DND-41 (cell line): Measurements from ENCODE around the gene HBA2.
A peak's percentile ranks its signal among the peaks of the same experiment; 100 is the strongest.

ENCODE experiments used
- ATAC-seq: fragments of 200-7000 bp; cut with Tn5 transposase; 3 replicates; pipeline ENCODE4 v1.9.1; 2021; ENCODE audit warnings: low read depth; ENCODE audit not compliant: insufficient read depth
- DNase-seq: peaks from one replicate; pipeline ENCODE4 v3.0.0-alpha.2; 2020
- H2AFZ ChIP-seq: 2 replicates; pipeline ENCODE4 v1.6.0; 2012; ENCODE audit warnings: low read depth, low read length
- H3K27ac ChIP-seq: 2 replicates; pipeline ENCODE4 v1.5.1; 2012; ENCODE audit warnings: low read length, inconsistent platforms
- H3K27me3 ChIP-seq: fragments of 200-600 bp; sonication (generic); 2 replicates; pipeline ENCODE4 v1.6.0; 2012; ENCODE audit warnings: low read length, mild to moderate bottlenecking, inconsistent platforms; ENCODE audit not compliant: insufficient read depth, poor library complexity
- H3K36me3 ChIP-seq: 2 replicates; pipeline ENCODE4 v1.5.1; 2012; ENCODE audit warnings: low read length, inconsistent platforms; ENCODE audit not compliant: insufficient read depth
- H3K4me1 ChIP-seq: 2 replicates; pipeline ENCODE4 v1.5.1; 2012; ENCODE audit warnings: mild to moderate bottlenecking, low read length; ENCODE audit not compliant: insufficient read depth
- H3K4me2 ChIP-seq: 2 replicates; pipeline ENCODE4 v1.6.0; 2012; ENCODE audit warnings: mild to moderate bottlenecking, moderate library complexity, low read length, inconsistent platforms; ENCODE audit not compliant: insufficient read depth
- H3K4me3 ChIP-seq, 2 experiments: fragments of 200-600 bp in 1 of 2; shearing (Covaris generic) in 1 of 2; 2 replicates each; pipeline ENCODE4 v1.5.1; 2012 to 2016; ENCODE audit warnings: inconsistent platforms in 2 of 2, low read length in 2 of 2, mild to moderate bottlenecking in 2 of 2, low read depth in 1 of 2, moderate library complexity in 1 of 2
- H3K79me2 ChIP-seq: 2 replicates; pipeline ENCODE4 v1.6.0; 2012; ENCODE audit warnings: low read length, inconsistent platforms; ENCODE audit not compliant: insufficient read depth
- H3K9ac ChIP-seq: 2 replicates; pipeline ENCODE4 v1.6.0; 2012; ENCODE audit warnings: low read depth, mild to moderate bottlenecking, inconsistent platforms, low read length, moderate library complexity
- H3K9me3 ChIP-seq: 2 replicates; pipeline ENCODE4 v1.5.1; 2012; ENCODE audit warnings: low read length, moderate library complexity, mild to moderate bottlenecking, inconsistent platforms; ENCODE audit not compliant: insufficient read depth, severe bottlenecking
- H4K20me1 ChIP-seq: 2 replicates; pipeline ENCODE4 v1.6.0; 2012; ENCODE audit warnings: low read length; ENCODE audit not compliant: insufficient read depth
- EZH2 ChIP-seq: IDR thresholded peaks from 3 replicates; pipeline ENCODE4 v1.6.1; 2012; ENCODE audit warnings: borderline replicate concordance, low read depth, mild to moderate bottlenecking, moderate library complexity, low read length, inconsistent platforms; ENCODE audit not compliant: severe bottlenecking
- TF ChIP-seq, protein P1 (sequence below): IDR thresholded peaks from 2 replicates; pipeline ENCODE4 v1.5.1; 2012; ENCODE audit warnings: borderline replicate concordance, low read length, moderate library complexity, mild to moderate bottlenecking; ENCODE audit not compliant: poor library complexity, severe bottlenecking; ENCODE audit errors: extremely low read depth

The HBA2 gene

DNA sequence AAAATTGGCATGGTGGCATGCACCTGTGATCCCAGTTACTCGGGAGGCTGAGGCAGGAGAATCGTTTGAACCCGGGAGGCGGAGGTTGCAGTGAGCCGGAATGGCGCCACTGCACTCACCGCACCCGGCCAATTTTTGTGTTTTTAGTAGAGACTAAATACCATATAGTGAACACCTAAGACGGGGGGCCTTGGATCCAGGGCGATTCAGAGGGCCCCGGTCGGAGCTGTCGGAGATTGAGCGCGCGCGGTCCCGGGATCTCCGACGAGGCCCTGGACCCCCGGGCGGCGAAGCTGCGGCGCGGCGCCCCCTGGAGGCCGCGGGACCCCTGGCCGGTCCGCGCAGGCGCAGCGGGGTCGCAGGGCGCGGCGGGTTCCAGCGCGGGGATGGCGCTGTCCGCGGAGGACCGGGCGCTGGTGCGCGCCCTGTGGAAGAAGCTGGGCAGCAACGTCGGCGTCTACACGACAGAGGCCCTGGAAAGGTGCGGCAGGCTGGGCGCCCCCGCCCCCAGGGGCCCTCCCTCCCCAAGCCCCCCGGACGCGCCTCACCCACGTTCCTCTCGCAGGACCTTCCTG, 7.5 kb downstream of the HBA2 start, which contains the start of gene HBQ1:
Gene HBQ1 (plus strand): TSS at position 359 of the 575 bp plus-strand sequence. CDS start 28 bp downstream, at position 387.
- H3K4me2 ChIP-seq, result peak within 1 kb of the TSS; percentile 62
- TF ChIP-seq, protein P1, sequence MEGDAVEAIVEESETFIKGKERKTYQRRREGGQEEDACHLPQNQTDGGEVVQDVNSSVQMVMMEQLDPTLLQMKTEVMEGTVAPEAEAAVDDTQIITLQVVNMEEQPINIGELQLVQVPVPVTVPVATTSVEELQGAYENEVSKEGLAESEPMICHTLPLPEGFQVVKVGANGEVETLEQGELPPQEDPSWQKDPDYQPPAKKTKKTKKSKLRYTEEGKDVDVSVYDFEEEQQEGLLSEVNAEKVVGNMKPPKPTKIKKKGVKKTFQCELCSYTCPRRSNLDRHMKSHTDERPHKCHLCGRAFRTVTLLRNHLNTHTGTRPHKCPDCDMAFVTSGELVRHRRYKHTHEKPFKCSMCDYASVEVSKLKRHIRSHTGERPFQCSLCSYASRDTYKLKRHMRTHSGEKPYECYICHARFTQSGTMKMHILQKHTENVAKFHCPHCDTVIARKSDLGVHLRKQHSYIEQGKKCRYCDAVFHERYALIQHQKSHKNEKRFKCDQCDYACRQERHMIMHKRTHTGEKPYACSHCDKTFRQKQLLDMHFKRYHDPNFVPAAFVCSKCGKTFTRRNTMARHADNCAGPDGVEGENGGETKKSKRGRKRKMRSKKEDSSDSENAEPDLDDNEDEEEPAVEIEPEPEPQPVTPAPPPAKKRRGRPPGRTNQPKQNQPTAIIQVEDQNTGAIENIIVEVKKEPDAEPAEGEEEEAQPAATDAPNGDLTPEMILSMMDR, result no peak
- no peak for TF ChIP-seq EZH2
- DNase-seq (no peak), ATAC-seq (no peak)
- no peaks in the 10 kb centered on the region for H3K27me3 ChIP-seq
- H3K36me3 ChIP-seq, result peaks cover 8% of the 10 kb centered on the region
- peaks cover 12% of the 10 kb centered on the region; the same call in 1 of the 2 replicates for H4K20me1 ChIP-seq
- peak within 1 kb of the TSS; percentile 64 for H2AFZ ChIP-seq
- H3K27ac ChIP-seq, result no peak within 1 kb of the TSS
- H3K79me2 ChIP-seq, result no peaks in the 10 kb centered on the region
- peak within 1 kb of the TSS; percentile 38; the same call in 1 of the 2 replicates for H3K9ac ChIP-seq
- H3K4me1 ChIP-seq, result peaks cover 11% of the 10 kb centered on the region
- H3K4me3 ChIP-seq, result peak within 1 kb of the TSS in 1 of 2 experiments; percentile 14; a peak in 1 of 4 replicates
- H3K9me3 ChIP-seq, result no peaks in the 10 kb centered on the region

DNA sequence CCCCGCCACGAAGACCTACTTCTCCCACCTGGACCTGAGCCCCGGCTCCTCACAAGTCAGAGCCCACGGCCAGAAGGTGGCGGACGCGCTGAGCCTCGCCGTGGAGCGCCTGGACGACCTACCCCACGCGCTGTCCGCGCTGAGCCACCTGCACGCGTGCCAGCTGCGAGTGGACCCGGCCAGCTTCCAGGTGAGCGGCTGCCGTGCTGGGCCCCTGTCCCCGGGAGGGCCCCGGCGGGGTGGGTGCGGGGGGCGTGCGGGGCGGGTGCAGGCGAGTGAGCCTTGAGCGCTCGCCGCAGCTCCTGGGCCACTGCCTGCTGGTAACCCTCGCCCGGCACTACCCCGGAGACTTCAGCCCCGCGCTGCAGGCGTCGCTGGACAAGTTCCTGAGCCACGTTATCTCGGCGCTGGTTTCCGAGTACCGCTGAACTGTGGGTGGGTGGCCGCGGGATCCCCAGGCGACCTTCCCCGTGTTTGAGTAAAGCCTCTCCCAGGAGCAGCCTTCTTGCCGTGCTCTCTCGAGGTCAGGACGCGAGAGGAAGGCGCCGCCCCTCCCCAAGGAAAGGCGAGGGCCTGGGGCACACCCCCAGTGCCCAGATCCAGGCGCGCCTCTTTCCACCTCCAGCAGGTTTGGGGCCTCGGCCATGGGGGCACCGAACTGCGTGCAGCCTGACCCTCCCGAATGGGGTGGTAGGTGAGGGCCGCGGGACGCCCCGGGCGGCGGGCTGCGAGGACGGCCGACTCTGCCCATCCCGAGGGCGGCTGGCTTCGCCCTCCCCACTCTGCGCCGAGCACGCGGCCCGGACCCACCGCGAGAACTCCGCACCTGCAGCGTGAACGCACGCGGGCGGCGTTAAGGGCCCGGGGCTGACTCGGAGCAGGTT, 8.2 kb downstream of the HBA2 start:
- TF ChIP-seq EZH2, result no peak
- TF ChIP-seq, protein P1, result no peak
- peaks cover 11% of the 10 kb centered on the region; the same call in 1 of the 2 replicates for H4K20me1 ChIP-seq
- peak; percentile 82 for DNase-seq
- H3K4me1 ChIP-seq, result peaks cover 11% of the 10 kb centered on the region
- H3K4me2 ChIP-seq, result peak overlapping the region; percentile 62
- H2AFZ ChIP-seq, result peak overlapping the region; percentile 64
- peaks cover 14% of the 10 kb centered on the region for H3K36me3 ChIP-seq
- ATAC-seq, result peak; percentile 91
- H3K79me2 ChIP-seq, result no peaks in the 10 kb centered on the region
- H3K4me3 ChIP-seq, result peak overlapping the region in 1 of 2 experiments; percentile 14; a peak in 1 of 4 replicates
- H3K9ac ChIP-seq, result peak overlapping the region; percentile 38; the same call in 1 of the 2 replicates
- H3K27me3 ChIP-seq, result no peaks in the 10 kb centered on the region
- H3K27ac ChIP-seq, result no peak overlapping the region
- H3K9me3 ChIP-seq, result no peaks in the 10 kb centered on the region

DNA sequence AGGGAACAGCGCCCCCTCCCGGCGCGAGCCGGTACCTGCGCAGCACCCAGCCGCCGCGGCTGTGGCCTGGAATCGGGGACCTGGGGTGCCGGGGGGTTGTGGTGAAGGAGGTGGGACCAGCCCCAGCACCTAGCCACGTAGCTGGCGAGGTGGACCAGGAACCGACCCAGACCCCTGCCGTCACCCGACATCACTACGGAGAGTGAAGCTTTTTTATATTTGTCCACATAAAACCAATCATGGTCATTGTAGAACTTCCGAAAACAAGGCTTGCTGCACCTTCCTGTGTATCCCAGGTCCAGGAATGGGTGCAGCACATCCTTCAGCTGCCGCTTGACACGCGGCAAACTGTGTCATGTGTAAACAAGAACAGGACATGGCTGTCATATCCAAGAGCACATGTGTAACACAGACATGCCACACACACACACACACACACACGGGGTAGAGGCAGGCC, 8.9 kb downstream of the HBA2 start:
- Histone ChIP-seq H3K4me3 (no peak overlapping the region), H3K27ac (no peak overlapping the region), H3K4me2 (peak overlapping the region; percentile 62), H3K9me3 (no peaks in the 10 kb centered on the region), H3K27me3 (no peaks in the 10 kb centered on the region), H3K4me1 (peaks cover 11% of the 10 kb centered on the region), H2AFZ (no peak overlapping the region), H3K36me3 (peaks cover 14% of the 10 kb centered on the region), H4K20me1 (peaks cover 11% of the 10 kb centered on the region; the same call in 1 of the 2 replicates), H3K9ac (no peak overlapping the region; the same call in 1 of the 2 replicates), H3K79me2 (no peaks in the 10 kb centered on the region)
- DNase-seq, result no peak
- peak; percentile 20; the same call in 1 of the 3 replicates for ATAC-seq
- TF ChIP-seq, protein P1, result peak; percentile 94
- TF ChIP-seq EZH2, result no peak
